ENCODE results near the gene CHST15. TPM values are rescaled to one million over a fixed set of nuclear protein-coding genes. Genes with fewer than 3 reads are reported as not detected.

Gene CHST15
- total RNA-seq, 1 donor from 2014 or later = 43.8 TPM

DNA sequence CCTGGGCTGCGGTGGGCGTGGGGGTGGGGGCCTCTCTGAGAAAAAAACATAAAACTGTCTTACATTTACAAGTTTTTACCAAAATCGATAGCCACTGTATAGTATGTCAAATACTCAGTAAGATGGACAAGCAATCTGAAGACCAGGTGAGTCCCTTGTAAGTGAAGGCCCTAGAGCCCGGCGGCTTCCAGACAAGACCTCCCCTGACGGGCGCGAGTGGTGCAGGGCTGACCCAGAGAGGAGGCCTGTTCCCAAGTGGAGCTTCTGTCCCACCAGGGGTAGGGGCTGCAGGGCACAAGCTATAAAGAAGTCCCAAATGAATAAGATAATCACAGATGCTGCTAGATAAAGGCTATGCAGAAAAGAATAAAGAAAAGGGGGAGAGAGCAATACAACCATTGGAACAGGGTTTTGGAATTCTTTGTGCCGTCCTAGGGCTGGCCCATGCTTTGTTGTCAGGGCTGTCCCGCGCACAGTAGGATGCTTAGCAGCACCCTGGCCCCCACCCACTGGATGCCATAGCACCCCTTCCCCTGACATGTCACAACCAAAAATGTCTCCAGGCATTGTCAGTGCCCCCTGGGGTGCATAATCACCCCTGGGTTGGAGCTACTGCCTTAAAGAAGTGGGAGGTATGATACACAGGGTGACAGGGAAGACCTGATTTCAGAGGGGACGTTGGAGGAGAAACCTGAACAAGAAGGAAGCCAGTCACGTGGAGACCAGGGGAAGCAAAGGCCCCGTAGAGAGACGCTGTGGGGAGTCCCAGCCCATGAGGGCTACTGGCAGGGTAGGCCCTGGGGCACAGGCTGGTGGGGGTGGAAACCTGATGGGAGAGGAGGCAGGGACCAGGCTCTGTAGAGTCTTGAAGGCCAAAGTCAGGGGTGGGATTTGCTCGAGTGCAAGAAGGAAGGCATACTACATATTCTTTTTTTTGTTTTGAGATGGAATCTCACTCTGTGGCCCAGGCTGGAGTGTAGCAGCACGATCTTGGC, 43.1 kb downstream of the CHST15 start:
- DNase-seq (ENCODE audit: low spot score) = peak; percentile 68
- TF ChIP-seq, protein P1, sequence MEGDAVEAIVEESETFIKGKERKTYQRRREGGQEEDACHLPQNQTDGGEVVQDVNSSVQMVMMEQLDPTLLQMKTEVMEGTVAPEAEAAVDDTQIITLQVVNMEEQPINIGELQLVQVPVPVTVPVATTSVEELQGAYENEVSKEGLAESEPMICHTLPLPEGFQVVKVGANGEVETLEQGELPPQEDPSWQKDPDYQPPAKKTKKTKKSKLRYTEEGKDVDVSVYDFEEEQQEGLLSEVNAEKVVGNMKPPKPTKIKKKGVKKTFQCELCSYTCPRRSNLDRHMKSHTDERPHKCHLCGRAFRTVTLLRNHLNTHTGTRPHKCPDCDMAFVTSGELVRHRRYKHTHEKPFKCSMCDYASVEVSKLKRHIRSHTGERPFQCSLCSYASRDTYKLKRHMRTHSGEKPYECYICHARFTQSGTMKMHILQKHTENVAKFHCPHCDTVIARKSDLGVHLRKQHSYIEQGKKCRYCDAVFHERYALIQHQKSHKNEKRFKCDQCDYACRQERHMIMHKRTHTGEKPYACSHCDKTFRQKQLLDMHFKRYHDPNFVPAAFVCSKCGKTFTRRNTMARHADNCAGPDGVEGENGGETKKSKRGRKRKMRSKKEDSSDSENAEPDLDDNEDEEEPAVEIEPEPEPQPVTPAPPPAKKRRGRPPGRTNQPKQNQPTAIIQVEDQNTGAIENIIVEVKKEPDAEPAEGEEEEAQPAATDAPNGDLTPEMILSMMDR (IDR thresholded peaks at IDR 0.05) = no peak
- H3K27me3 Mint-ChIP-seq (ENCODE audit: low read depth) = no peaks in the 10 kb centered on the region
- no peaks in the 10 kb centered on the region for H3K9me3 Mint-ChIP-seq (ENCODE audit: low read depth)
- peak overlapping the region; percentile 28 for H3K27ac Mint-ChIP-seq (ENCODE audit: unreplicated experiment)
- no peak overlapping the region for H3K4me3 Mint-ChIP-seq (ENCODE audit: unreplicated experiment)
- peaks cover 4% of the 10 kb centered on the region for H3K36me3 Mint-ChIP-seq (ENCODE audit: low read depth)
- peaks cover 37% of the 10 kb centered on the region for H3K4me1 Mint-ChIP-seq (ENCODE audit: low read depth)

DNA sequence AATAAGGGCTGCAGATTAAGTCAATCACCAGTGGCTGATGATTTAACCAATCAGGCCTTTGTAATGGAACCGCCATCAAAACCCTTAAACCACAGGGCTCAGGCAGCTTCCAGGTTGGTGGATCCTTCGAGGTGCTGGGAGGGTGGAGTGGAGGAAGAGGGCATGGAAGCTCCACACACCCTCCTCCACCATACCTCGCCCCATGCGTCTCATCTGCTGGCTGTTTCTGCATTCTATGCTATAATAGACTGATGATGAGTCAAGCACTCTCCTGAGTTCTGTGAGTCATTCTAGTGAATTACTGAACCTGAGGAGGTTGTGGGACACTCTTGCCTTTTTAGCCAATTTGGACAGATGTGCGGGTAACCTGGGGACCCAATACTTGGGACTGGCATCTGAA, 43.9 kb downstream of the CHST15 start:
- H3K4me1 Mint-ChIP-seq (ENCODE audit: low read depth) = peaks cover 37% of the 10 kb centered on the region
- no peak overlapping the region for H3K4me3 Mint-ChIP-seq (ENCODE audit: unreplicated experiment)
- peaks cover 9% of the 10 kb centered on the region for H3K36me3 Mint-ChIP-seq (ENCODE audit: low read depth)
- TF ChIP-seq, protein P1 (IDR thresholded peaks at IDR 0.05) = no peak
- peak overlapping the region; percentile 52 for H3K27ac Mint-ChIP-seq (ENCODE audit: unreplicated experiment)
- no peaks in the 10 kb centered on the region for H3K9me3 Mint-ChIP-seq (ENCODE audit: low read depth)
- DNase-seq (ENCODE audit: low spot score) = peak; percentile 15
- no peaks in the 10 kb centered on the region for H3K27me3 Mint-ChIP-seq (ENCODE audit: low read depth)

DNA sequence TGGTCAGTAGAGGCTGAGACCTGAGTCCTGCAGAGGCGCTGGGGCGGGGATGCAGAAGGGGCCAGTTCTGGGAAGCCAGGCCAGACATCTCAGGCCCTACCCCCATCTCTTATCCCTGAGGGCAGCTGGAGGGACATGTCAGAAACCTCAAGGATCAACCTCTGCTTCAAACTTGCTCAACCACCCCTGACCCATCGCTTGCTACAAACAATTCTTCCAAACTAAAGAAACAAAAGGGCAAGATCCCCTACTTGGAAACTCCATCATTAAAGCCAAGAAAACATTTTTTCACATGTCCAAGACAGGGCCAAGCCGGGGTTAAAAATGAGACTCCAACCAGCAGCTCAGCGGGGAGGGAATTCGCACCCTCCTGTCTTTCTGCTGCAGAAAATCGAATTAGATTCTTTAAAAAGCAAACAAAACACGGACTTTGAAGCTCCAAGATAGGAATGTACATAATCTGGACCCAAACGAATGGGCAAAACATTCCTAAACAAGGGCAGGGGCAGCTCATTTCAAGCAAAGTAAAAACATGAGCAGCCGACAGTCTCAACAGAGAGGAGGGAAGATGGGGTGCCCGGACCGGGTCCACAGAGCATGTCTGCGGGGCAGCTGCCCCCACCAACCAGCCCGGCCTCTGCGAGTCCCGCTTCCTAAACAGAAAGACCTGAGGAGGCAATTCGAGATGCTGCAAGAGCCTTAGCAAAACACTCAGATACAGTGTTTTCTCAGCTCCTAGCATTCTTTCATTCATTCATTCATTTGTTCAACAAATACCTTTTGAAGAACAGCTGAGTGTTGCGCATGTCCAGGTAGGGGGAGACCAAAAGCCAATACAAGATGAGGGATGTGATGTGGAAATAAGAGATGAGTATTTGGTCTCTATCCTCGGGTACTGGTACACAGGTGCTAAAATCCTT, 44.8 kb downstream of the CHST15 start:
- DNase-seq (ENCODE audit: low spot score) = peak; percentile 83
- Mint-ChIP-seq H3K4me1 (ENCODE audit: low read depth) (peaks cover 33% of the 10 kb centered on the region), H3K27me3 (ENCODE audit: low read depth) (no peaks in the 10 kb centered on the region), H3K9me3 (ENCODE audit: low read depth) (no peaks in the 10 kb centered on the region), H3K36me3 (ENCODE audit: low read depth) (peaks cover 15% of the 10 kb centered on the region), H3K27ac (ENCODE audit: unreplicated experiment) (peak overlapping the region; percentile 28), H3K4me3 (ENCODE audit: unreplicated experiment) (peak overlapping the region; percentile 4)
- TF ChIP-seq, protein P1 (IDR thresholded peaks at IDR 0.05) = no peak

DNA sequence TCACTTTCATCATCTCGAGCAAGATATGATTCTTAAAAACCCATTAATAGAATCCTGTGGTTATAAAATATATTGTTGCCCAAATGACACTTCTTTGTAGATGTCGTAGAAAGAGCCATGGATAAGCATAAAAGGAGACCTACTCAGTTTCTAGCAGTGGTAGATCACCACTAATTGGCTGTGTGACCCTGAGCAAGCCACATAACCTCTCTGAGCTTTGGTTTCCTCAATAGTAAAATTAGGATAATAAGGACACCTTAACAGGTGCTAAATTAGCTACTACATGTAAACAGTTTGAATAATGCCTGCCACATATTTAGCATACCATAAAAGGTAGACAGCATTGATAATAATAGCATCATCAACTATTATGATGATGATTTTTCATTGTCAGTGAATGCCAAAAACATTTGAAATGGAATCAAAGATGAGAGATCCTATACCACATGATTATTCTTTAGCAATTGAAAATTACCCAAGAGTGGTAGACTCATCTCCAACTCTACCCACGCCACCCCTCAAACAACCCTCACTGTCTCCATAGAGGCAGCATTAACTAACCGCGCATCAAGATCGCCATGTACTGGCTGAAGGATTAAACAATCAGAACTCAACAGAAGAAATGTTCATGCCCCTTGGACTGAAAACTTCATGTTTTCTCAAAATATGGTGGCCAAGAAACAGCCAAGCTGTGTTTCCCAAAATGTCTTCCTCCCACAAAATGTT, 45.8 kb downstream of the CHST15 start:
- peaks cover 36% of the 10 kb centered on the region for H3K4me1 Mint-ChIP-seq (ENCODE audit: low read depth)
- no peak overlapping the region for H3K27ac Mint-ChIP-seq (ENCODE audit: unreplicated experiment)

More for the DNA sequence above, 45.8 kb downstream of the CHST15 start:
- DNase-seq (ENCODE audit: low spot score) = no peak
- Mint-ChIP-seq H3K27me3 (ENCODE audit: low read depth) (no peaks in the 10 kb centered on the region), H3K4me3 (ENCODE audit: unreplicated experiment) (no peak overlapping the region), H3K9me3 (ENCODE audit: low read depth) (no peaks in the 10 kb centered on the region), H3K36me3 (ENCODE audit: low read depth) (peaks cover 19% of the 10 kb centered on the region)
- TF ChIP-seq, protein P1 (IDR thresholded peaks at IDR 0.05) = no peak

Data from chondrocyte (in vitro differentiated cells).